HG02623 (cell line): ENCODE measurements around the gene OR6C76.
"Not testable (repeated sequence)": the region's sequence is repeated elsewhere in the genome, so short reads cannot be mapped to it uniquely, and the experiment has no call there.

Source experiments
- ATAC-seq: cut with Tn5 transposase; IDR thresholded peaks from one replicate; pipeline ENCODE4 v1.9.1; 2021; ENCODE audit warnings: moderate library complexity; ENCODE audit not compliant: unreplicated experiment

Gene OR6C76

GRCh38 chr12:55425954-55426353, at the start of gene OR6C76:
Gene OR6C76 (plus strand): TSS chr12:55426254. CDS start chr12:55426254, 0 bp downstream.
- no peak for ATAC-seq

- no peak for ATAC-seq
Observed at GRCh38 chr12:55385891-55386290, 40.2 kb upstream of the OR6C76 start.

- no peak for ATAC-seq
Observed at GRCh38 chr12:55392032-55392795, 33.8 kb upstream of the OR6C76 start.

GRCh38 chr12:55396326-55396725, 29.7 kb upstream of the OR6C76 start:
- ATAC-seq = no peak

- ATAC-seq = no peak
Observed at GRCh38 chr12:55400229-55400628, 25.8 kb upstream of the OR6C76 start, which contains the start of gene OR6C65. Gene OR6C65 (plus strand): TSS chr12:55400529. CDS start chr12:55400529, 0 bp downstream.

- no peak for ATAC-seq
Observed at GRCh38 chr12:55407866-55408265, 18.2 kb upstream of the OR6C76 start.

GRCh38 chr12:55409133-55409532, 16.9 kb upstream of the OR6C76 start:
- ATAC-seq = not testable (repeated sequence)

GRCh38 chr12:55412138-55412537, 13.9 kb upstream of the OR6C76 start:
- not testable (repeated sequence) for ATAC-seq

GRCh38 chr12:55413498-55414388, 12.3 kb upstream of the OR6C76 start:
- not testable (repeated sequence) for ATAC-seq

- not testable (repeated sequence) for ATAC-seq
Observed at GRCh38 chr12:55414396-55414823, 11.6 kb upstream of the OR6C76 start.

- ATAC-seq = not testable (repeated sequence)
Observed at GRCh38 chr12:55414889-55415288, 11.2 kb upstream of the OR6C76 start.

- ATAC-seq = no peak
Observed at GRCh38 chr12:55416961-55417360, 9.1 kb upstream of the OR6C76 start.

GRCh38 chr12:55420307-55420962, 5.6 kb upstream of the OR6C76 start:
- ATAC-seq = no peak

- no peak for ATAC-seq
Observed at GRCh38 chr12:55428331-55429243, 2.5 kb downstream of the OR6C76 start.

- not testable (repeated sequence) for ATAC-seq
Observed at GRCh38 chr12:55441233-55441632, 15.2 kb downstream of the OR6C76 start.

GRCh38 chr12:55443776-55444175, 17.7 kb downstream of the OR6C76 start, which contains the start of gene OR6C2:
Gene OR6C2 (plus strand): TSS chr12:55444076. CDS start chr12:55452214, 8,138 bp downstream.
- no peak for ATAC-seq

- no peak for ATAC-seq
Observed at GRCh38 chr12:55445357-55445756, 19.3 kb downstream of the OR6C76 start.

- ATAC-seq = no peak
Observed at GRCh38 chr12:55446326-55446725, 20.3 kb downstream of the OR6C76 start.

- ATAC-seq = no peak
Observed at GRCh38 chr12:55448825-55449224, 22.8 kb downstream of the OR6C76 start.

- ATAC-seq = not testable (repeated sequence)
Observed at GRCh38 chr12:55464926-55465325, 38.9 kb downstream of the OR6C76 start.
